Right cardiac atrium (tissue), 5 donors: ENCODE results near the gene TRIM50. TPM values are rescaled to one million over a fixed set of nuclear protein-coding genes. Genes with fewer than 3 reads are reported as not detected.
A peak's percentile ranks its signal among the peaks of the same experiment; 100 is the strongest.
"Not testable (repeated sequence)": the region's sequence is repeated elsewhere in the genome, so short reads cannot be mapped to it uniquely, and the experiment has no call there.

Experiments
- ATAC-seq, 2 donors: fragments of 200-7000 bp; cut with Tn5 transposase; one replicate each; pipeline versions ENCODE4 v1.8.0 to v1.9.1; 2020; ENCODE audit warnings: moderate library complexity in 2 of 2, mild to moderate bottlenecking in 1 of 2
- DNase-seq, 3 donors: peaks; one replicate each; pipeline ENCODE4 v3.0.0-alpha.2; 2020
- H3K27ac ChIP-seq: one replicate; pipeline ENCODE4 v1.5.1; 2013; ENCODE audit warnings: mild to moderate bottlenecking, low read length, control low read depth, moderate library complexity
- H3K27me3 ChIP-seq: one replicate; pipeline ENCODE4 v1.6.1; 2013; ENCODE audit not compliant: control insufficient read depth, insufficient read depth
- H3K4me1 ChIP-seq: one replicate; pipeline ENCODE4 v1.6.1; 2013; ENCODE audit warnings: low read length; ENCODE audit not compliant: control insufficient read depth, insufficient read depth
- H3K4me3 ChIP-seq: one replicate; pipeline ENCODE4 v1.5.1; 2013; ENCODE audit warnings: low read length, control low read depth
- H3K9me3 ChIP-seq: one replicate; pipeline ENCODE4 v1.6.1; 2013; ENCODE audit warnings: low read length; ENCODE audit not compliant: control insufficient read depth
- WGBS: extraction: QIAGEN DNeasy Blood & Tissue Kit; methylation state at CpG from one replicate; pipeline ENCODE4 v1.1.7; 2013; 5-methylcytosine and 5-hydroxymethylcytosine counted together
- intact Hi-C, 4 donors: fragments of 100-400 bp; cut with DNase I; formaldehyde crosslinking; loops; one replicate each; pipeline versions ENCODE4 v1.11.0 to v1.14.0; 2022 to 2023
- polyA plus RNA-seq: library from polyadenylated mRNA; stranded (reverse); fragments of 200-250 nt; gene quantifications from one replicate; pipeline ENCODE4 v1.2.3, GENCODE V29; 2013
- total RNA-seq, 4 donors: library from RNA; stranded (reverse); fragmentation: NEBNext Ultra II Directional; extraction: Animal tissue kit (Norgen Biotek cat#: 25700); gene quantifications; one replicate each; pipeline ENCODE4 v1.2.1, GENCODE V29; 2021
- donor health status: healthy with polysubstance abuse.
- donor health status: DM: no; HTN: yes; CAD: no.
- donor health status: DM: no; HTN: no; CAD: no.
- donor health status: DM: no; HTN: yes; CAD: no; lungs with severe emphysema.
- donor health status: DM: yes; HTN: yes; CAD: no.

TRIM50 gene
- total and polyA plus RNA-seq, 5 donors, result 0.07 to 0.17 (median 0.12) TPM; not detected in 2

GRCh38 chr7:73299812-73300211 lies 28.1 kb downstream of the TRIM50 start:
- DNase-seq (peak in 1 of 3 donors; percentile 35), ATAC-seq (peak; percentile 42 to 47)
- WGBS, result 21% methylated on average over 8 of the region's 12 CpGs
- H3K4me3 ChIP-seq, intact Hi-C loops, H3K27ac ChIP-seq, H3K9me3 ChIP-seq, H3K4me1 ChIP-seq, H3K27me3 ChIP-seq: not testable (repeated sequence)

GRCh38 chr7:73297706-73298105 lies 30.2 kb downstream of the TRIM50 start:
- H3K27me3 ChIP-seq, DNase-seq, H3K4me1 ChIP-seq, H3K9me3 ChIP-seq, ATAC-seq, intact Hi-C loops, H3K4me3 ChIP-seq, H3K27ac ChIP-seq: not testable (repeated sequence)
- WGBS, result 92% methylated on average over 26 of the region's 27 CpGs

GRCh38 chr7:73297235-73297634 lies 30.6 kb downstream of the TRIM50 start:
- ATAC-seq, H3K4me3 ChIP-seq, DNase-seq, H3K4me1 ChIP-seq, intact Hi-C loops, H3K27ac ChIP-seq, H3K9me3 ChIP-seq, H3K27me3 ChIP-seq: not testable (repeated sequence)
- WGBS, result no CpG with 5 or more reads among the region's 13 CpGs

- H3K9me3 ChIP-seq, H3K27me3 ChIP-seq, ATAC-seq, DNase-seq, H3K27ac ChIP-seq, intact Hi-C loops, H3K4me3 ChIP-seq, H3K4me1 ChIP-seq: not testable (repeated sequence)
- WGBS, result 85% methylated on average over 1 of the region's 5 CpGs
These were observed 50.7 kb downstream of the TRIM50 start for GRCh38 chr7:73277210-73277609.

- DNase-seq, H3K27ac ChIP-seq, H3K9me3 ChIP-seq, ATAC-seq, H3K27me3 ChIP-seq, H3K4me3 ChIP-seq, intact Hi-C loops, H3K4me1 ChIP-seq: not testable (repeated sequence)
- 86% methylated on average over 3 of the region's 4 CpGs for WGBS
These were observed 60.1 kb downstream of the TRIM50 start for GRCh38 chr7:73267813-73268212.

- intact Hi-C loops, H3K9me3 ChIP-seq, H3K27me3 ChIP-seq, H3K4me3 ChIP-seq, DNase-seq, H3K27ac ChIP-seq, H3K4me1 ChIP-seq: not testable (repeated sequence)
- ATAC-seq, result peak; percentile 82 to 93
- no CpG with 5 or more reads among the region's 22 CpGs for WGBS
These were observed 61.0 kb downstream of the TRIM50 start for GRCh38 chr7:73266719-73267368.

Other genes with a start within 250 kb of the TRIM50 start
- not detected for gene SPDYE9, start 242.0 kb downstream of the TRIM50 start, total RNA-seq
- not detected for gene SPDYE9, start 242.0 kb downstream of the TRIM50 start, polyA plus RNA-seq
- gene NSUN5, start 19.3 kb downstream of the TRIM50 start, total RNA-seq, result 10 to 100 TPM; 14.0 to 18.7 (median 15.9) TPM
- gene NSUN5, start 19.3 kb downstream of the TRIM50 start, polyA plus RNA-seq, result 14.6 TPM
- gene FKBP6, start 79 bp upstream of the TRIM50 start, total RNA-seq, result not detected
- not detected for gene FKBP6, start 79 bp upstream of the TRIM50 start, polyA plus RNA-seq
- under 1 TPM in 3 of 4 donors, not detected in 1; 0.14 to 0.23 (median 0.19) TPM for gene FZD9, start 105.7 kb upstream of the TRIM50 start, total RNA-seq
- 0.16 TPM for gene FZD9, start 105.7 kb upstream of the TRIM50 start, polyA plus RNA-seq
- 10 to 100 TPM; 39.9 to 48.3 (median 45.4) TPM for gene BAZ1B, start 194.2 kb upstream of the TRIM50 start, total RNA-seq
- 24.4 TPM for gene BAZ1B, start 194.2 kb upstream of the TRIM50 start, polyA plus RNA-seq
- 10 to 100 TPM; 75.5 to 83.5 (median 77.1) TPM for gene BCL7B, start 229.6 kb upstream of the TRIM50 start, total RNA-seq
- gene BCL7B, start 229.6 kb upstream of the TRIM50 start, polyA plus RNA-seq, result 83.9 TPM